ENCODE measurements around the gene SIGLEC10. TPM values are rescaled to one million over a fixed set of nuclear protein-coding genes. Genes with fewer than 3 reads are reported as not detected.
"Not testable (repeated sequence)": the region's sequence is repeated elsewhere in the genome, so short reads cannot be mapped to it uniquely, and the experiment has no call there.

Gene SIGLEC10
- total and polyA plus RNA-seq, 9 of the 15 experiments (the other 6 are each of a cell fraction or from before 2014, with no cell fraction given), result 0.10 to 1.8 (median 0.82) TPM

DNA sequence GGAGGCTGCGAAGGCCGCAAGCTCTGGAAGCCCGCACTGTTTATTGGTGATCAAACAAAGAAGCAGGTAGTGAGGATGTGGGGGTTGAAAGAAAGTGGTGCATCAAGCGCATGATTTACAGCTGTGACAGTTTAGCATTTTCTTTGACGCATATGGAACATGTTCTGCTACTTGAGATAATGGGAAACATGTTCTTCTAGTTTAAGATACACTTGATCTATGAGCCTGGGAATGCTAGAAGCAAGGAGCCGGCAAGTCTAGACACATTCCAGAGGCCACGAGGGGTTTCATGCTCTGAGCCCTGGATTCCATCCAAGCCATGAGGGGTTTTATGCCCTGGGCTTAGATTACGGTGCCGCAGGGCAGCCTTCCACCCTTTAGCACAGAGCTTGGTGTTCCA lies 20.0 kb downstream of the SIGLEC10 start:
- peaks cover 14 to 19% of the 10 kb centered on the region in 2 experiments; a peak in 4 of 5 replicates for H3K4me1 ChIP-seq (replicated peaks in 1 of 2; ENCODE audit: control insufficient read depth in 2 of 2, insufficient read depth in 2 of 2, low read length in 2 of 2)
- 69% methylated on average over 9 of the region's 9 CpGs for WGBS (ENCODE audit: insufficient coverage, low coverage, missing lambda C conversion rate)
- H3K27ac ChIP-seq (ENCODE audit: extremely low read depth, low read depth, low read length), result 0 out of 3 replicates have a peak overlapping the region, but pooled peaks have one; percentile 0
- intact Hi-C loops (cut with micrococcal nuclease); H3K9ac ChIP-seq (ENCODE audit: insufficient read depth in 1 of 2, low read depth in 2 of 2, low read length in 2 of 2); ATAC-seq; FAIRE-seq; in situ Hi-C loops (cut with MboI); H3K9me3 ChIP-seq (replicated peaks; ENCODE audit: control insufficient read depth, insufficient read depth, low read depth, low read length); H2AFZ ChIP-seq (ENCODE audit: low read depth, low read length); H3K9me1 ChIP-seq (ENCODE audit: control insufficient read depth, insufficient read depth, low read length); H3K27me3 ChIP-seq (ENCODE audit: control insufficient read depth in 2 of 2, insufficient read depth in 2 of 2, low read length in 2 of 2); H3K4me3 ChIP-seq; BruUV-seq (replicated peaks); H4K20me1 ChIP-seq (replicated peaks; ENCODE audit: control insufficient read depth, insufficient read depth, low read length); DNase-seq (ENCODE audit: extremely low read depth in 1 of 4, low spot score in 3 of 4); H3K36me3 ChIP-seq (ENCODE audit: control insufficient read depth, insufficient read depth, low read length); H3K4me2 ChIP-seq (ENCODE audit: insufficient read depth, low read length); TF ChIP-seq ATF1 (CRISPR knock-in tag; IDR thresholded peaks at IDR 0.05): not testable (repeated sequence)
- ChIA-PET CTCF (ENCODE audit: low intra/inter-chr PET ratio) (interaction anchor here (1.2 kb wide), 1 partner anchor 118 kb away, joined by 4 read pairs; no protein-coding TSS in a partner anchor), POLR2A (interaction anchor here (2.9 kb wide), 1 partner anchor 11 kb away, joined by 14 read pairs; no protein-coding TSS in a partner anchor)
- H3K79me2 ChIP-seq (ENCODE audit: control insufficient read depth, insufficient read depth, low read length), result peaks cover 18% of the 10 kb centered on the region; the same call in 2 of the 3 replicates
- TF ChIP-seq ATF1 (tag; IDR thresholded peaks at IDR 0.05), result 0 out of 2 replicates have a peak, but pooled peaks have one; percentile 5
- TF ChIP-seq SMAD4 (CRISPR knock-in tag; conservative IDR thresholded peaks at IDR 0.05), result peak; percentile 77
- TF ChIP-seq, protein P1, sequence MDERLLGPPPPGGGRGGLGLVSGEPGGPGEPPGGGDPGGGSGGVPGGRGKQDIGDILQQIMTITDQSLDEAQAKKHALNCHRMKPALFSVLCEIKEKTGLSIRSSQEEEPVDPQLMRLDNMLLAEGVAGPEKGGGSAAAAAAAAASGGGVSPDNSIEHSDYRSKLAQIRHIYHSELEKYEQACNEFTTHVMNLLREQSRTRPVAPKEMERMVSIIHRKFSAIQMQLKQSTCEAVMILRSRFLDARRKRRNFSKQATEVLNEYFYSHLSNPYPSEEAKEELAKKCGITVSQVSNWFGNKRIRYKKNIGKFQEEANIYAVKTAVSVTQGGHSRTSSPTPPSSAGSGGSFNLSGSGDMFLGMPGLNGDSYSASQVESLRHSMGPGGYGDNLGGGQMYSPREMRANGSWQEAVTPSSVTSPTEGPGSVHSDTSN (CRISPR knock-in tag; IDR thresholded peaks at IDR 0.05; ENCODE audit: low read depth), result not testable (repeated sequence)
- TF ChIP-seq, protein P1 (tag; conservative IDR thresholded peaks at IDR 0.05; ENCODE audit: low read depth), result peak; percentile 75
- TF ChIP-seq TAL1 (IDR thresholded peaks at IDR 0.05), result 0 out of 2 replicates have a peak, but pooled peaks have one; percentile 21
- peak; percentile 30; the same call in 1 of the 2 replicates for TF ChIP-seq ARID1B (IDR thresholded peaks at IDR 0.05)
- TF ChIP-seq CBFA2T3 (IDR thresholded peaks at IDR 0.05), result peak; percentile 61
- TF ChIP-seq MEIS2 (IDR thresholded peaks at IDR 0.05; ENCODE audit: partially characterized antibody), result peak; percentile 83
- TF ChIP-seq NCOR1 (IDR thresholded peaks at IDR 0.05), result 0 out of 2 replicates have a peak, but pooled peaks have one; percentile 21
- TF ChIP-seq, protein P2, sequence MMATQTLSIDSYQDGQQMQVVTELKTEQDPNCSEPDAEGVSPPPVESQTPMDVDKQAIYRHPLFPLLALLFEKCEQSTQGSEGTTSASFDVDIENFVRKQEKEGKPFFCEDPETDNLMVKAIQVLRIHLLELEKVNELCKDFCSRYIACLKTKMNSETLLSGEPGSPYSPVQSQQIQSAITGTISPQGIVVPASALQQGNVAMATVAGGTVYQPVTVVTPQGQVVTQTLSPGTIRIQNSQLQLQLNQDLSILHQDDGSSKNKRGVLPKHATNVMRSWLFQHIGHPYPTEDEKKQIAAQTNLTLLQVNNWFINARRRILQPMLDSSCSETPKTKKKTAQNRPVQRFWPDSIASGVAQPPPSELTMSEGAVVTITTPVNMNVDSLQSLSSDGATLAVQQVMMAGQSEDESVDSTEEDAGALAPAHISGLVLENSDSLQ (IDR thresholded peaks at IDR 0.05), result peak; percentile 84
- TF ChIP-seq TCF3 (CRISPR knock-in tag; IDR thresholded peaks at IDR 0.05), result peak; percentile 63

Measured in K562 (cell line).